AG04449 (cell line): Measurements from ENCODE around the gene DSE.
"Not testable (repeated sequence)": the region's sequence is repeated elsewhere in the genome, so short reads cannot be mapped to it uniquely, and the experiment has no call there.

Experiments
- CTCF ChIA-PET: fragments of 350-600 bp; formaldehyde crosslinking; extraction: SDS; loops from one replicate; lab custom pipeline; 2021; ENCODE audit warnings: antibody characterized with exemption; lab: Yijun Ruan, JAX
- POLR2A ChIA-PET: fragments of 400-600, 350-600 bp; formaldehyde crosslinking; extraction: SDS; loops from one replicate; lab custom pipeline; 2020; ENCODE audit warnings: antibody characterized with exemption, inconsistent platforms; lab: Yijun Ruan, JAX
- DNase-seq: peaks from one replicate; pipeline ENCODE4 v3.0.0-alpha.2; 2010; ENCODE audit warnings: low read depth, low spot score
- H3K4me3 ChIP-seq: 2 replicates; pipeline ENCODE4 v1.5.1; 2011; ENCODE audit warnings: low read depth, mild to moderate bottlenecking, control low read depth, low read length
- CTCF ChIP-seq: IDR thresholded peaks from one replicate; pipeline ENCODE4 v1.5.1; 2011; ENCODE audit warnings: mild to moderate bottlenecking, moderate library complexity, low read length, control low read depth, inconsistent platforms; ENCODE audit not compliant: insufficient read depth; ENCODE audit errors: missing control alignments

DSE gene

GRCh38 chr6:116328528-116328903, 42.2 kb upstream of the DSE start:
- H3K4me3 ChIP-seq = no peak overlapping the region
- no peak for DNase-seq
- POLR2A ChIA-PET = no interaction called here
- TF ChIP-seq CTCF = no peak
- CTCF ChIA-PET = interaction anchor here (0.9 to 2.5 kb wide), 4 partner anchors 28 to 114 kb away, joined by 3 to 15 read pairs (median 3); no protein-coding TSS in a partner anchor

GRCh38 chr6:116329156-116329555, 41.6 kb upstream of the DSE start:
- DNase-seq = no peak
- ChIA-PET CTCF (interaction anchor here (0.9 to 2.5 kb wide), 4 partner anchors 27 to 114 kb away, joined by 3 to 15 read pairs (median 3); no protein-coding TSS in a partner anchor), POLR2A (no interaction called here)
- no peak for TF ChIP-seq CTCF
- no peak overlapping the region for H3K4me3 ChIP-seq

- TF ChIP-seq CTCF = no peak
- DNase-seq = no peak
- ChIA-PET POLR2A (no interaction called here), CTCF (interaction anchor here (0.7 to 2.5 kb wide), 3 partner anchors 42 to 230 kb away, joined by 3 to 15 read pairs (median 4); no protein-coding TSS in a partner anchor)
- no peak overlapping the region for H3K4me3 ChIP-seq
Measured at GRCh38 chr6:116330511-116330910, 40.2 kb upstream of the DSE start.

- CTCF ChIA-PET = no interaction called here
- no peak overlapping the region for H3K4me3 ChIP-seq
- TF ChIP-seq CTCF = no peak
- DNase-seq = no peak
- POLR2A ChIA-PET = no interaction called here
Measured at GRCh38 chr6:116332096-116332495, 38.7 kb upstream of the DSE start.

- CTCF ChIA-PET, DNase-seq, POLR2A ChIA-PET, H3K4me3 ChIP-seq: not testable (repeated sequence)
Measured at GRCh38 chr6:116334638-116335409, 35.9 kb upstream of the DSE start.

GRCh38 chr6:116335612-116336215, 35.0 kb upstream of the DSE start:
- TF ChIP-seq CTCF = no peak
- DNase-seq = no peak
- ChIA-PET CTCF (no interaction called here), POLR2A (no interaction called here)
- no peak overlapping the region for H3K4me3 ChIP-seq
